ENCODE data around the gene KDM3B. TPM values are rescaled to one million over a fixed set of nuclear protein-coding genes. Genes with fewer than 3 reads are reported as not detected.
"Not testable (repeated sequence)": the region's sequence is repeated elsewhere in the genome, so short reads cannot be mapped to it uniquely, and the experiment has no call there.

KDM3B gene
- polyA plus RNA-seq, 4 donors, result 82.0 to 98.8 (median 93.8) TPM

DNA sequence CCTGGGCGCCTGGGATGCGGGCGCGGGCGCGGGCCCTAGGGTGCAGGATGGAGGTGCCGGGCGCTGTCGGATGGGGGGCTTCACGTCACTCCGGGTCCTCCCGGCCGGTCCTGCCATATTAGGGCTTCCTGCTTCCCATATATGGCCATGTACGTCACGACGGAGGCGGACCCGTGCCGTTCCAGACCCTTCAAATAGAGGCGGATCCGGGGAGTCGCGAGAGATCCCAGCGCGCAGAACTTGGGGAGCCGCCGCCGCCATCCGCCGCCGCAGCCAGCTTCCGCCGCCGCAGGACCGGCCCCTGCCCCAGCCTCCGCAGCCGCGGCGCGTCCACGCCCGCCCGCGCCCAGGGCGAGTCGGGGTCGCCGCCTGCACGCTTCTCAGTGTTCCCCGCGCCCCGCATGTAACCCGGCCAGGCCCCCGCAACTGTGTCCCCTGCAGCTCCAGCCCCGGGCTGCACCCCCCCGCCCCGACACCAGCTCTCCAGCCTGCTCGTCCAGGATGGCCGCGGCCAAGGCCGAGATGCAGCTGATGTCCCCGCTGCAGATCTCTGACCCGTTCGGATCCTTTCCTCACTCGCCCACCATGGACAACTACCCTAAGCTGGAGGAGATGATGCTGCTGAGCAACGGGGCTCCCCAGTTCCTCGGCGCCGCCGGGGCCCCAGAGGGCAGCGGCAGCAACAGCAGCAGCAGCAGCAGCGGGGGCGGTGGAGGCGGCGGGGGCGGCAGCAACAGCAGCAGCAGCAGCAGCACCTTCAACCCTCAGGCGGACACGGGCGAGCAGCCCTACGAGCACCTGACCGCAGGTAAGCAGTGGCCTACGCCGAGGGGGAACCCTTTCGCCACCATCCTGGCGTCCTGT, 113.0 kb downstream of the KDM3B start, which contains the start of gene EGR1:
Gene EGR1 (plus strand): TSS at position 219 of the 864 bp plus-strand sequence. CDS start 283 bp downstream, at position 502.
- DNase-seq (ENCODE audit: low read depth in 4 of 4, low spot score in 2 of 4), result peak in 3 of 4 donors; percentile 85 to 92 (median 92)

- DNase-seq (ENCODE audit: low read depth in 4 of 4, low spot score in 2 of 4), result no peak
Measured at GRCh38 chr5:138466125-138466899, 113.8 kb downstream of the KDM3B start.

- no peak for DNase-seq (ENCODE audit: low read depth in 4 of 4, low spot score in 2 of 4)
Measured at GRCh38 chr5:138466900-138467710, 114.6 kb downstream of the KDM3B start.

DNA sequence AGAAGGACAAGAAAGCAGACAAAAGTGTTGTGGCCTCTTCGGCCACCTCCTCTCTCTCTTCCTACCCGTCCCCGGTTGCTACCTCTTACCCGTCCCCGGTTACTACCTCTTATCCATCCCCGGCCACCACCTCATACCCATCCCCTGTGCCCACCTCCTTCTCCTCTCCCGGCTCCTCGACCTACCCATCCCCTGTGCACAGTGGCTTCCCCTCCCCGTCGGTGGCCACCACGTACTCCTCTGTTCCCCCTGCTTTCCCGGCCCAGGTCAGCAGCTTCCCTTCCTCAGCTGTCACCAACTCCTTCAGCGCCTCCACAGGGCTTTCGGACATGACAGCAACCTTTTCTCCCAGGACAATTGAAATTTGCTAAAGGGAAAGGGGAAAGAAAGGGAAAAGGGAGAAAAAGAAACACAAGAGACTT, 115.2 kb downstream of the KDM3B start:
- DNase-seq (ENCODE audit: low read depth in 4 of 4, low spot score in 2 of 4), result no peak

- DNase-seq (ENCODE audit: low read depth in 4 of 4, low spot score in 2 of 4), result no peak
Measured at GRCh38 chr5:138468133-138468965, 115.9 kb downstream of the KDM3B start.

DNA sequence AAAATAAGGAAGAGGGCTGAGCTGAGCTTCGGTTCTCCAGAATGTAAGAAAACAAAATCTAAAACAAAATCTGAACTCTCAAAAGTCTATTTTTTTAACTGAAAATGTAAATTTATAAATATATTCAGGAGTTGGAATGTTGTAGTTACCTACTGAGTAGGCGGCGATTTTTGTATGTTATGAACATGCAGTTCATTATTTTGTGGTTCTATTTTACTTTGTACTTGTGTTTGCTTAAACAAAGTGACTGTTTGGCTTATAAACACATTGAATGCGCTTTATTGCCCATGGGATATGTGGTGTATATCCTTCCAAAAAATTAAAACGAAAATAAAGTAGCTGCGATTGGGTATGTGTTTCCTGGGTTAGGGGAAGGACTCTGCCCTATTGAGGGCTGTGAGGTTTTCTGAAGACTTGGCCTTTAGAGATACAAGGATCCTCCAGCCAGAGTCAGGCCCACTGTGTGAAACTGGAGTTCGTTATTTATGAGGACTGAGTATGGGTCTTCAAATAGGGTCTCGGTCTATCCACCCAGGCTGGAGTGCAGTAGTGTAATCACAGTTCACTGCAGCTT, 116.6 kb downstream of the KDM3B start:
- DNase-seq (ENCODE audit: low read depth in 4 of 4, low spot score in 2 of 4), result no peak

- DNase-seq (ENCODE audit: low read depth in 4 of 4, low spot score in 2 of 4), result no peak
Measured at GRCh38 chr5:138469540-138470321, 117.2 kb downstream of the KDM3B start.

DNA sequence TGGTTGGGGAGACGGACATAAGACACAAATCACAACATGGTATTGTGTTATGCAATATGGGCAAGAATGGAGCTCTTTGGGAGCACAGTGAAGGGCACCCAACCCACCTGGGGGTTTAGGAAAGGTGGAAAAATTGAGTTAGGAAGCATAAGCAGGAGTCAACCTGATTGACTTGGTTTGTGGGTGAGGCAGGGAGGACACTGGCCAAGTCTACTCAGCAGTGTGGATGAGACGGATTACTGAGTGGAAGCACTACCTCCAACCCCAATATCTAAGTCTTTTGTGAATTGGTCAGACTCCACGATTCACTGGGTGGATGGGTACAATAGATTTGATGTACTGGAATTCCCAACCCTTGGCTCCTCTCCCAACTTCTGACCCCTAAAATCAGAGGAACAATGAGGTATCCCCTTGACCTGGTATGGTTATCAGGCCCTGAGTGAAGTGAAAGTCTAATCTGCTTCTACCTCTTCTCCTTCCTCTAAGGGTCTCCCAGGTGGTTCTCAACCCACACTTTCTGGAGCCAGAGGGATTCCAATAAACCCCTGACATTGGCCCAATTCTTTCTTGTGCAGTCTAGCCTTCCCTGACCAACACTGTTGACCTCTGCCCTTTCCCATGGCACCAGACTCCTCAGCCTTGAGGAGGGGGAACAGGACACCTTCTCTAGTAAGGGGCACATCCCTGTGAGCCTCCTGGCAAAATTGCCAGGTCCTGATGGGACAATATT, 118.0 kb downstream of the KDM3B start:
- no peak for DNase-seq (ENCODE audit: low read depth in 4 of 4, low spot score in 2 of 4)

DNA sequence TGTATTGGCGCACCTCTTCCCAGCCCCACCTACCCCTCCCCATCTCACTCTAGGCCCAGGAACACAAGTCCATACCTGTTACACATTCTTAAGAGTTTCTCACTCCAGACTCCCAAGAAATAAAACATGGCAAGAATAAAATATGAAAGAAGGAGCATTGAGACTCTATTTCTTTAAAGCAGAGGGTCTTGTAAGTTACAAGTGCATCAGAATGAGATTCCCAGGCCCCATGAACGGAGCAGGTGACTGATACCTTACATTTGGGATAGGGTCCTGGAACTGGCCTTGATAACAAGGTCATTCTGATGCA, 118.5 kb downstream of the KDM3B start:
- no peak for DNase-seq (ENCODE audit: low read depth in 4 of 4, low spot score in 2 of 4)

DNA sequence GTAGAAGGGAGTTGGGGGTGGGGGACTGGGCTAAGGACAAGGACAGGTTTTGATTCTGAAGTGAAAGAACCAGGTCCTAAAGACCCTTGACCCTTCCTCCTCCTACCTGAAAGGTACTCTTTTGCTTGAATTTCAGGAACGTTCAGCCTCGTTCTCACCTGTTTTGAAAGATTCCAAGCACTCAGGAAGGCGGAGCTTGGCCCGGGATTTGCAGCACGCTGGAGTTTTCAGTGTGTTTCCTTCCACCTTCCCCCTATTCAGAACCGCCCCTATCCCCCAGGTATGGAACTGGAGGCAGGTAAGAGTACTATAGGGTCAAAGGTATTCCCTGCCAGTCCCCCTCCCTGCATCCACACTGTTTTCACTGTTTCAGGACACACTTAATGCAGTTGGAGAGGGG, 119.9 kb downstream of the KDM3B start:
- DNase-seq (ENCODE audit: low read depth in 4 of 4, low spot score in 2 of 4), result no peak

- not testable (repeated sequence) for DNase-seq (ENCODE audit: low read depth in 4 of 4, low spot score in 2 of 4)
Measured at GRCh38 chr5:138473151-138473550, 120.7 kb downstream of the KDM3B start.

DNA sequence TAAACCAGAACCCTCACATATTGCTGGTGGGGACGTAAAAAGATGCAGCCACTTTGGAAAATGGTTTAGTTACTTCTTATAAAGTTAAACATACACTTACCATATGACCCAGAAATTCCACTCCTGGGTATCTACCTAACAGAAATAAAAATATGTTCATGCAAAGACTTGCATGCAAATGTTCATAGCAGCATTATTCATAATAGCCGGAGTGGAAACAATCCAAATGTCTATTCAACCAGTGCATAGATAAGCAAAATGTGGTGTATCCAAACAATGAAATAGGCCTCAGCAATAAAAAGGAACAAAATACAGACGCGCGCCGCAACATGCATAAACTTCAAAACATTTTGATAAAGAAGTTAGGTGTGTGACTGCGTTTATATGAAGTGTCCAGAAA, 124.4 kb downstream of the KDM3B start:
- DNase-seq (ENCODE audit: low read depth in 4 of 4, low spot score in 2 of 4), result no peak

DNA sequence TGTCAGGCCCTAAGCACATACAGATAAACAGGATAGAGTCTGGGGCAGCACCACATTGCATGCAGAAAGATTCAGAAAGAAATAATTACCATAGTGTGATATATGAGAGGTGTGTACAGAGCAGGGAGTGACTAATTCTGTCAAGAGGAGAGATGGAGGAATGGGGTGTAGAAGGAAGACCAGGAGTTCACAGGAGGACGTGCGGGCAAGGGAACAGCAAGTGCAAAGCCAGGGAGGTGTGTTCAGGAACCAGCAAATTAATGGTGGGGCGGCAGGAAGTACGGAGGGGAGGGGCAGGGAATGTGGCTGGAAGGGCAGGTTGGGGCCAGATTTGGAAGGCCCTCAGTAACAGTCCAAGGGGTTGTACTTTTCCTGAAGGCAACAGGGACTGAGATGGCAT, 130.2 kb downstream of the KDM3B start:
- DNase-seq (ENCODE audit: low read depth in 4 of 4, low spot score in 2 of 4), result no peak

Other genes starting within 250 kb of the KDM3B start
- 10 to 100 TPM; 22.4 to 27.6 (median 25.0) TPM for gene NME5, start 213.3 kb upstream of the KDM3B start, polyA plus RNA-seq (ENCODE audit: insufficient read length in 4 of 4)
- 100 to 1,000 TPM in 3 of 4 donors, 10 to 100 TPM in 1; 86.8 to 217 (median 147) TPM for gene BRD8, start 174.1 kb upstream of the KDM3B start, polyA plus RNA-seq (ENCODE audit: insufficient read length in 4 of 4)
- gene KIF20A, start 173.6 kb upstream of the KDM3B start, polyA plus RNA-seq (ENCODE audit: insufficient read length in 4 of 4), result 10 to 100 TPM; 37.7 to 46.0 (median 40.1) TPM
- 10 to 100 TPM; 56.6 to 67.5 (median 60.7) TPM for gene CDC23, start 139.4 kb upstream of the KDM3B start, polyA plus RNA-seq (ENCODE audit: insufficient read length in 4 of 4)
- 1 to 10 TPM; 2.7 to 4.9 (median 3.7) TPM for gene GFRA3, start 78.1 kb upstream of the KDM3B start, polyA plus RNA-seq (ENCODE audit: insufficient read length in 4 of 4)
- 1 to 10 TPM; 6.6 to 8.2 (median 7.6) TPM for gene CDC25C, start 20.9 kb upstream of the KDM3B start, polyA plus RNA-seq (ENCODE audit: insufficient read length in 4 of 4)
- 10 to 100 TPM; 29.6 to 39.9 (median 31.8) TPM for gene FAM53C, start 14.4 kb upstream of the KDM3B start, polyA plus RNA-seq (ENCODE audit: insufficient read length in 4 of 4)
- gene REEP2, start 86.4 kb downstream of the KDM3B start, polyA plus RNA-seq (ENCODE audit: insufficient read length in 4 of 4), result 10 to 100 TPM in 3 of 4 donors, 1 to 10 TPM in 1; 8.6 to 13.1 (median 12.3) TPM
- gene EGR1, start 112.8 kb downstream of the KDM3B start, polyA plus RNA-seq (ENCODE audit: insufficient read length in 4 of 4), result 100 to 1,000 TPM in 1 of 4 donors, 10 to 100 TPM in 3; 24.0 to 445 (median 44.4) TPM
- 10 to 100 TPM; 66.2 to 85.7 (median 73.0) TPM for gene ETF1, start 190.6 kb downstream of the KDM3B start, polyA plus RNA-seq (ENCODE audit: insufficient read length in 4 of 4)
- gene HSPA9, start 222.7 kb downstream of the KDM3B start, polyA plus RNA-seq (ENCODE audit: insufficient read length in 4 of 4), result 100 to 1,000 TPM; 265 to 364 (median 315) TPM